GM19239 (cell line): ENCODE data around the gene PPP1R13B.
"Not testable (repeated sequence)": the region's sequence is repeated elsewhere in the genome, so short reads cannot be mapped to it uniquely, and the experiment has no call there.

Experiments
- DNase-seq: peaks from one replicate; pipeline ENCODE4 v3.0.0; 2011; ENCODE audit warnings: low spot score; ENCODE audit not compliant: insufficient read length
- FAIRE-seq: peaks from 2 replicates; lab custom pipeline; 2011; peaks lifted over from hg19 to GRCh38; lab: Jason Lieb, UNC

PPP1R13B gene

GRCh38 chr14:103841265-103841664 lies 6.1 kb downstream of the PPP1R13B start:
- FAIRE-seq, DNase-seq: not testable (repeated sequence)

GRCh38 chr14:103840014-103840413 lies 7.4 kb downstream of the PPP1R13B start:
- FAIRE-seq = no peak

GRCh38 chr14:103839579-103839978 lies 7.8 kb downstream of the PPP1R13B start:
- DNase-seq = no peak
- no peak for FAIRE-seq

More at GRCh38 chr14:103840014-103840413, 7.4 kb downstream of the PPP1R13B start:
- DNase-seq = no peak

- FAIRE-seq = no peak
Observed at GRCh38 chr14:103838117-103838516, 9.3 kb downstream of the PPP1R13B start.

GRCh38 chr14:103836976-103837725 lies 10.2 kb downstream of the PPP1R13B start:
- FAIRE-seq (no peak), DNase-seq (no peak)

More at GRCh38 chr14:103838117-103838516, 9.3 kb downstream of the PPP1R13B start:
- no peak for DNase-seq

GRCh38 chr14:103834956-103835355 lies 12.4 kb downstream of the PPP1R13B start:
- DNase-seq = no peak
- FAIRE-seq = no peak

- FAIRE-seq (no peak), DNase-seq (no peak)
Observed at GRCh38 chr14:103833711-103834110, 13.7 kb downstream of the PPP1R13B start.

- FAIRE-seq (no peak), DNase-seq (no peak)
Observed at GRCh38 chr14:103832046-103832445, 15.3 kb downstream of the PPP1R13B start.

- FAIRE-seq = no peak
- no peak for DNase-seq
Observed at GRCh38 chr14:103830511-103831270, 16.7 kb downstream of the PPP1R13B start.

- DNase-seq (no peak), FAIRE-seq (no peak)
Observed at GRCh38 chr14:103828315-103828967, 18.9 kb downstream of the PPP1R13B start.

- FAIRE-seq (peak; percentile 21), DNase-seq (no peak)
Observed at GRCh38 chr14:103825101-103825500, 22.3 kb downstream of the PPP1R13B start.

- DNase-seq = no peak
- no peak for FAIRE-seq
Observed at GRCh38 chr14:103820908-103821307, 26.5 kb downstream of the PPP1R13B start.

- DNase-seq (no peak), FAIRE-seq (no peak)
Observed at GRCh38 chr14:103820382-103820781, 27.0 kb downstream of the PPP1R13B start.

- no peak for FAIRE-seq
- peak; percentile 12 for DNase-seq
Observed at GRCh38 chr14:103819503-103820307, 27.7 kb downstream of the PPP1R13B start.

GRCh38 chr14:103818870-103819269 lies 28.5 kb downstream of the PPP1R13B start:
- no peak for FAIRE-seq
- no peak for DNase-seq

- no peak for FAIRE-seq
- DNase-seq = no peak
Observed at GRCh38 chr14:103818422-103818821, 29.0 kb downstream of the PPP1R13B start.

- FAIRE-seq (no peak), DNase-seq (no peak)
Observed at GRCh38 chr14:103817595-103817994, 29.8 kb downstream of the PPP1R13B start.

- DNase-seq (no peak), FAIRE-seq (no peak)
Observed at GRCh38 chr14:103816991-103817390, 30.4 kb downstream of the PPP1R13B start.

GRCh38 chr14:103815253-103815652 lies 32.1 kb downstream of the PPP1R13B start:
- DNase-seq (no peak), FAIRE-seq (no peak)

GRCh38 chr14:103811189-103811588 lies 36.2 kb downstream of the PPP1R13B start:
- no peak for DNase-seq
- no peak for FAIRE-seq
